NCI-H2171 treated with DMSO at 0.1 percent for 48 hours (cell line): Measurements from ENCODE around the gene NDUFV1.
"Not testable (repeated sequence)": the region's sequence is repeated elsewhere in the genome, so short reads cannot be mapped to it uniquely, and the experiment has no call there.

ENCODE experiments used
- DNase-seq: peaks from one replicate; lab custom pipeline; 2025; lab: John Stamatoyannopoulos, UW

Gene NDUFV1

DNA sequence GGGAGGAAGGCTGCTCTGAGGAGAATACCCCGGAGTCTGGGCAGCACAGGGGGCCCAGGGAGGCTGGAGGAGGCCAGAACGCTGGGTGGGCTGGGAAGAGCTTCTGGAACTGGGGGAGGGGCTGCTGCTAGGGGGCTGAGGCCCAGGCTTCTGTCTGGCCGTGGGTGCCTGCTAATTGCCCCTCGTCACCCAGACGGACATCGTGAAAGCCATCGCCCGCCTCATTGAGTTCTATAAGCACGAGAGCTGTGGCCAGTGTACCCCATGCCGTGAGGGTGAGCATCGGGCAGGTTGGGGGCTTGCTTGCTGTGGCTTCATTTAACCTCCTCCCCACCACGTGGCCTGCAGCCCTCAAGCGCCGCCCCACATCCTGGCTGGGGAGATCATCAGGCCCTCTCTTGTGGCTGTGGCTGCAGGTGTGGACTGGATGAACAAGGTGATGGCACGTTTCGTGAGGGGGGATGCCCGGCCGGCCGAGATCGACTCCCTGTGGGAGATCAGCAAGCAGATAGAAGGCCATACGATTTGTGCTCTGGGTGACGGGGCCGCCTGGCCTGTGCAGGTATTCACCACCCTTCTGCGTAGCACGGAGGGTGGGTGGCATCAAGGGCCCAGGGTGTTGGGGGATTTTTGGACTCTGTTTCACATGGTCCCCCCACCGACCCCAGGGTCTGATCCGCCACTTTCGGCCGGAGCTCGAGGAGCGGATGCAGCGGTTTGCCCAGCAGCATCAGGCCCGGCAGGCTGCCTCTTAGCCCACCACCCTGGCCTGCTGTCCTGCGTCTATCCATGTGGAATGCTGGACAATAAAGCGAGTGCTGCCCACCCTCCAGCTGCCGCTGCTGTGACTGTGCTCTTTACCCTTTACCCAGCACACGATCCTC is 5.2 kb downstream of the NDUFV1 start:
- DNase-seq, result no peak

DNA sequence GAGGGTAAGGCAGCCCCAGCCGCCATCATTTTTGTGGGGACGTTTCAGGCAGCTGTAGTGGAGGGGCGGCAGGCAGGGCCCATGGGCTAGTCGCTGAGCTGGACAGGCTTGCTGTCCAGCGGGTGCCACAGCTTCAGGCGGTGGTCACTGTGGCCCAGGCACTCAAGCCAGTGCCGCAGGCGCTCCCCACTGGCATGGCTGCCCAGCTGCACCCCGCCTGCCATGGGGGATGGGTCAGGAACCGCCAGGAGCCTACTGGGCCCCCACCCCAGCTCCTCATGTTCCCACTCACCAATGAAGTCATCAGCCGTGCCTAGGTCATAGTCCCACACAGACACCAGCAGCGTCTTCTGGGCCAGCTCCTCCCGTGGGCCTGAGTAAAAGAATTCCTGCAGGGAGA is 6.0 kb downstream of the NDUFV1 start:
- DNase-seq, result no peak

- DNase-seq, result no peak
These were observed 6.7 kb downstream of the NDUFV1 start for GRCh38 chr11:67613313-67613959.

- DNase-seq, result peak; percentile 4
These were observed 7.4 kb downstream of the NDUFV1 start for GRCh38 chr11:67613960-67614715.

GRCh38 chr11:67614730-67615714 is 8.3 kb downstream of the NDUFV1 start:
- DNase-seq, result peak; percentile 45

DNA sequence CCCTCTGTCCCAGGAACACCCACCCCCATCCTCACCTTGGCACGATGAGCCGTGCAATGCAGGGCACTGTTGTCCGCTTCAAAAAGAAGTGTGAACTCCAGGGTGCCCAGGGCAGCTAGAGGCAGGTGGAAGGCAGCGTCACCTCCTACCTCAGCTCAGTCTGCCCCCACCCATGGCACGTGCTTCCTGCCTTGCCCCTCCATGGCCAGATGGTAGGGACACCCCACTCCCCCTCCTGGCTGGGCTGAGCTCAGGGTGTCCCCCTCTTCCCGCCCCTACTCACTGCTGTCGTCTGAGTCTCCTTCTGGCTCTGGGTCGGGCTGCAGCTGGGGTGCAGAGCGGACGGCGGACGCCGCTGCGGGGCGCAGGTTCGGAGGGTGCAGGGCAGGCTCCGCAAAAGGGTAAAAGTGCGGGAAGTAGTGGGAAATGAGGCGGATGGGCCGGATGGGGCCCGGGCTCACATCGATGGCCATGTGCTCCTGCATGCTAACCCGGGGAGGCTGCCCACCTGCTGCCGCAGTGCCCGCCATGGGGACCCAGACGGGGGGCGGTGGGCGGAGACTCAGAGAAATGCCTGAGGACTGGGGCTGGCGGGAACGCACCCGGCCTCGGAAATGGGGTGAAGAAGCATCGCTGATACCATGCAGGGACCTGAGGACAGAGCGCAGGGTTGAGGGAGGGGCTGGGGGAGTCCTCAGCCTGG is 9.1 kb downstream of the NDUFV1 start:
- peak; percentile 63 for DNase-seq

DNA sequence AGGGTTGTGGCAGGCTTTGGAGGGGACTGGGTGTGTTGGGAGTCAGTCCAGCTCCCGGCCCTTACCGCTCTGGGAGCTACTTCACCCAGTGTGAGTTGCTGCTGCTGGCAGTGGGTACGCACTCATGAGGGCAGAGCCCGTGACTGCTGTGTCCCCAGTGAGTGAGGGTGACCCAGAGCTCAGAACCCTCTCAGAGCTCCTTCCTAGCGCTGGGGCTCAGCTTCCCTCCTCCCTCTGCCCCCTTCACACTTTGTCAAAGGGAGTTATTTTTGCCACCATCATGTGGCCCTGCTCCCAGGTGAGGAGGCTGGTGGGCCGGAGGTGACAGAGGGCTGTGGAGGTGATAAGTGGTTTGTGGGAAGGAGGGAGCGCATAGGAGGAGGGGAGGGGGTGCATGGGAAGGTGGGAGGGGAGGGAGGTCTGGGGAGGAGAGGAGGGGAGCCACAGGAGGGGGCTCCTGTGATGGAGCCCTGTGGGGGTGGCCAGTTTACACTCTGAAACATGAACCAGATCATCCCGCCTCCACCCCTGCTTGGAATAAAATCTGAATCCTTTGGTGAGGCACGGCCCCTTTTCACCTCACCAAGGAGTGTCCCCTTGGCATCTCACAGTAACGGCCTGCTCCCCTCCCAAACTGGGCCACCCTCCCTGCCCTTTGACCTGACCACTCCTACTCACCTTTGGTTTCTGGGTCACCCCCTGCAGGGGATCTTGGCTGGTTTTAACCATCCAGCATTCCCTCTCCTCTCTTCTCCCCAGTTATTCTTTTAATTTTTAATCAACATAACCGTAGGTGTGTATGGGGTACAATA is 9.9 kb downstream of the NDUFV1 start:
- DNase-seq, result no peak

DNA sequence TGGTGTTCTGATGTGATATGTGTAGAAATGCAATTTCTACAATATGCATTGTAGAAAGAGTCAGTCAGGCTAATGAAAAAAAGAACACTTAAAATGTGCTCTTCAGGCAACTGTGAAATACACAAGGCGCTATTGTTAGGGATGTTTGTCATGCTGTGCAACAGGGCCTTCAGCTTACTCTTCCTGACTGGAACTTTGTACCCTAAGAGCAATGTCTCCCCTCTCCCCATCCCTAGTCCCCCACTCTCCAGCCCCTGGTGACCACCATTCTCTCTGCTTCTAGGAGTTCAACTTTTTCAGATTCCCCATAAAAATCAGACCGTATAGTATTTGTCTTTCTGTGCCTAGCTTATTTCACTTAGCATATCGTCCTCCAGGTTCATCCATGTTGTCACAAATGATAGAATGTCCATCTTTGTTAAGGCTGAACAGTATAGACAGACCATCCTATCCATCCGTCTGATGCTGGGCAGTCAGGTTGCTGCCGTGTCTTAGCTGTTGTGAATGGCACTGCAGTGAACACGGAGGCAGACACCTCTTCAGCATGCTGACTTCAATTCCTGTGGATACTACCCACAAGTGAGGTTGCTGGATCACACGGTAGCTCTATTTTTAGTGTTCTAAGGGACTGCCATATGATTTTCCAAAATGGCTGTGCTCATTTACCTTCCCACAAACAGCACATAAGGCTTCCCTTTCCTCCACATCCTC is 10.7 kb downstream of the NDUFV1 start:
- DNase-seq, result no peak

DNA sequence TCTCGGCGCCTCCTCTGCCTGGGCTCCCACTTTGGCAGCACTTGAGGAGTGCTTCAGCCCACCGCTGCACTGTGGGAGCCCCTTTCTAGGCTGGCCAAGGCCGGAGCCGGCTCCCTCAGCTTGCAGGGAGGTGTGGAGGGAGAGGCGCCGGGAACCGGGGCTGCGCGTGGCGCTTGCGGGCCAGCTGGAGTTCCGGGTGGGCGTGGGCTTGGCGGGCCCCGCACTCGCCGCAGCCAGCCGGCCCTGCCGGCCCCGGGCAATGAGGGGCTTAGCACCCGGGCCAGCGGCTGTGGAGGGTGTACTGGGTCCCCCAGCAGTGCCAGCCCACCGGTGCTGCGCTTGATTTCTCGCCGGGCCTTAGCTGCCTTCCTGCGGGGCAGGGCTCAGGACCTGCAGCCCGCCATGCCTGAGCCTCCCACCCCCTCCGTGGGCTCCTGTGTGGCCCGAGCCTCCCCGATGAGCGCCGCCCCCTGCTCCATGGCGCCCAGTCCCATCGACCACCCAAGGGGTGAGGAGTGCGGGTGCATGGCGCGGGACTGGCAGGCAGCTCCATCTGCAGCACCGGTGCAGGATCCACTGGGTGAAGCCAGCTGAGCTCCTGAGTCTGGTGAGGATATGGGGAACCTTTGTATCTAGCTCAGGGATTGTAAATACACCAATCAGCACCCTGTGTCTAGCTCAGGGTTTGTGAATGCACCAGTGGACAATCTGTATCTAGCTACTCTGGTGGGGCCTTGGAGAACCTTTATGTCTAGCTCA is 12.3 kb downstream of the NDUFV1 start:
- DNase-seq, result not testable (repeated sequence)

- DNase-seq, result not testable (repeated sequence)
These were observed 13.2 kb downstream of the NDUFV1 start for GRCh38 chr11:67619683-67620618.

DNA sequence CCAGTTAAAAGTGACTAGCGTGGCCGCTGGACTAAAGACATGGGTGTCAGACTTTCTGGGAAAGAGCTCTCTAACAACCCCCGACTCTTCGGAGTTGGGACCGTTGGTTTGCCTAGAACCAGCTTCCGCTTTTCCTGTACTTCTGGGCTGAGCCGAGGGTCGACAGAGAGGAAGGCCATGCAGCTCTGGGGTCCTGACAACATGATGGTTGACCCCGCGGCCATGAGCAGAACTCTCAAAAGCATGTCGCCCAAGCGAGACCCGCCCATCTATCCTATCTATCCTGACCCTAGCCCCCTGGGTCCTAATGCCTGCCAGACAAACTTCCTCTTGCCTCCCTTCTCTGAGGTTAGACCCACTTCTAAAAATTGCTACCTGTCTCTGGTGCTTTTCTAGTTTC is 13.9 kb downstream of the NDUFV1 start:
- not testable (repeated sequence) for DNase-seq

DNA sequence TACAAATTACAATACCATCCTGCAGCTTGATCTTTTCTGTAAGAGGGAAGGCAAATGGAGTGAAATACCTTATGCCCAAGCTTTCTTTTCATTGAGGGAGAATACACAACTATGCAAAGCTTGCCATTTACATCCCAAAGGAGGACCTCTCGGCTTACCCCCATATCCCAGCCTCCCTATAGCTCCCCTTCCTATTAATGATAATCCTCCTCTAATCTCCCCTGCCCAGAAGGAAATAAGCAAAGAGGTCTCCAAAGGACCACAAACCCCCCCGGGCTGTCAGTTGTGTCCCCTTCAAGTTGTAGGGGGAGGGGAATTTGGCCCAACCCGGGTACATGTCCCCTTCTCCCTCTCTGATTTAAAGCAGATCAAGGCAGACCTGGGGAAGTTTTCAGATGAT is 15.2 kb downstream of the NDUFV1 start:
- not testable (repeated sequence) for DNase-seq

- DNase-seq, result not testable (repeated sequence)
These were observed 16.2 kb downstream of the NDUFV1 start for GRCh38 chr11:67622905-67623304.

DNA sequence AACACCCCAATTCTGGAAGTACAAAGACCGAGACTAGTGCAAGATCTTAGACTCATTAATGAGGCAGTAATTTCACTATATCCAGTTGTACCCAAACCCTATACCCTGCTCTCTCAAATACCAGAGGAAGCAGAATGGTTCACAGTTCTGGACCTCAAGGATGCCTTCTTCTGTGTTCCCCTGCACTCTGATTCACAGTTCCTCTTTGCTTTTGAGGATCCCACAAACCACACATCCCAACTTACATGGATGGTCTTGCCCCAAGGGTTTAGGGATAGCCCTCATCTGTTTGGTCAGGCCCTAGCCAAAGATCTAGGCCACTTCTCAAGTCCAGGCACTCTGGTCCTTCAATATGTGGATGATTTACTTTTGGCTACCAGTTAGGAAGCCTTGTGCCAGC is 17.1 kb downstream of the NDUFV1 start:
- DNase-seq, result not testable (repeated sequence)

DNA sequence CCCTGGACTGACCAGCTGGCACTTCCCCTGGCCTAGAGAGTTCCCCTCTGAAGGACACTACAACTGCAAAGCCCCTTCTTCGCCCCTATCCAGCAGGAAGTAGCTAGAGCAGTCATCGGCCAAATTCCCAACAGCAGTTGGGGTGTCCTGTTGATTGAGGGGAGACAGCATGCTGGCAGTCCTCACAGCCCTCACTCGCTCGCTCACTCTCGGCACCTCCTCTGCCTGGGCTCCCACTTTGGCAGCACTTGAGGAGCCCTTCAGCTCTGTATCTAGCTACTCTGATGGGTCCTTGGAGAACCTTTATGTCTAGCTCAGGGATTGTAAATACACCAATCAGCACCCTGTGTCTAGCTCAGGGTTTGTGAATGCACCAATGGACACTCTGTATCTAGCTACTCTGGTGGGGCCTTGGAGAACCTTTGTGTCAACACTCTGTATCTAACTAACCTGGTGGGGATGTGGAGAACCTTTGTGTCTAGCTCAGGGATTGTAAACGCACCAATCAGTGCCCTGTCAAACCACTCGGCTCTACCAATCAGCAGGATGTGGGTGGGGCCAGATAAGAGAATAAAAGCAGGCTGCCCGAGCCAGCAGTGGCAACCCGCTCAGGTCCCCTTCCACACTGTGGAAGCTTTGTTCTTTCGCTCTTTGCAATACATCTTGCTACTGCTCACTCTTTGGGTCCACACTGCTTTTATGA is 19.5 kb downstream of the NDUFV1 start:
- not testable (repeated sequence) for DNase-seq

GRCh38 chr11:67626970-67627369 is 20.2 kb downstream of the NDUFV1 start:
- DNase-seq, result no peak

GRCh38 chr11:67627441-67627811 is 20.7 kb downstream of the NDUFV1 start:
- DNase-seq, result no peak
